CD4-positive, alpha-beta T cell treated with Interleukin-10 for 1 hour (primary cell): ENCODE results near the gene CDH4.
"Not testable (repeated sequence)": the region's sequence is repeated elsewhere in the genome, so short reads cannot be mapped to it uniquely, and the experiment has no call there.

Experiments used
- DNase-seq: peaks from one replicate; pipeline ENCODE4 v3.0.0-alpha.2; 2020

Gene CDH4

DNA sequence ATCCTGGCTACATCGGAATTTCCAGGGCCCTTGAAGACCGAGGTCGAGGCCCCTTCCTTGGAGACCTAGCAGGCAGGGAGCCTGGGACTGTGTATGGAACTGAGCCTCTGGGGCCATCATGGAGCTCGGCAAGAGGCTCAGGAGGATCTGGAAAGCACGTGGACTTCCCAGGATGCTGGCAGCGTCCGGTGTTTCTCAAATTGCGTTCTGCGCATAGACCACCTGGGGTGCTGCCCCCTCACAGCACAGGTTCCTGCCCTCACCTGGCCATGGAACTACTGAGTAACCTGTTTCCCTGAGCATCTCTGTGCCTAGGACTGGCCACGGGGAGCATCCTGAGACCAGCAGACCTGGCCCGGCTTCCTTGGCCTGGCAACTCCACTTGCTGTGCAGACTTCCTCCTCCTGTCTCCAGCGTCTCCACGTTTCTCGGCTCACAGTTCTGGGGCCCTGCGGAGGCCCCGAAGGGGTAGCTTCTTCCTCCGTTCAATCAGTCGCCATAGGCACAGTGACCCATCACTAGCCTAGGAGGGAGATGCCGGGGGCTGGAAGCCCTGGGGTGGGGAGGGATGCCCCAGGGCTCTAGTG, 144.3 kb downstream of the CDH4 start:
- no peak for DNase-seq

GRCh38 chr20:61397146-61397545, 145.1 kb downstream of the CDH4 start:
- DNase-seq: no peak

DNA sequence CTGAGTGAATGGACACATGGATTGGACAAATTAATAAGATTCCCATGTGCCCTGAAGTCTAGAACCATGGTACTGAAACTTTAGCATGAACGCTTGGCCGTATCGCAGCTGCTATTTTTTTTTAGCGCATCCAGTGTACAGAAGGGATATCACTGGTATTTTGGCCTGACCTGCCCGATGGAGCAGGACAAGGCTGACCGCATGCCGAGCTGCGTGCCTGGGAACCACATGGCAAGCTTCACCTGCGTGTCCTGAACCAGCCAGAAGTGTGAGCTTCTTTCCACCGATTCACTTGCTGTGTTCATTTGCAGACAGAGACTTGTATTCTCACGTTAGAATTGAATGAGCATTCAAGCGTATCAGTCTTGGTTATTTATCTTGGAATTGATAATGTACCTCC, 145.7 kb downstream of the CDH4 start:
- DNase-seq: no peak

DNA sequence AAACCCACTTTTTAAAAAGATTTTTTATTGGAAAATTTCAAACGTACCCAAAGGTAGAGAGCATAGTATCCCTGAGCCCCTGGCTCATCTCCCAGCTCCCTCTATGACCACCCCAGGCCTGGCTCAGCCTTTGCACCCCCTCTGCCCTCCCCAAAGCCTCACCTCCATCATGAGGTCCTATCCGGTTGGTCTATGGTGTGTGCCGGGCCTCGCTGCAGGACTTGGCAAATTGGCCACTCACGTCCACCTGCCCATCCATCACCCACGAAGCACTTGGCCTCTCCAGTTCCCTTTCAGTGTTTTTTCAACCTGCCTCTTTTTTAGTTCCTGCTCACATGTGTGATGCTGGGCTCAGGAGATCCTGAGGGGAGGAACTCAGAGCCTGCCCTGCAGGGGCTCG, 147.4 kb downstream of the CDH4 start:
- DNase-seq: no peak

- DNase-seq: no peak
These were observed 148.4 kb downstream of the CDH4 start for GRCh38 chr20:61400499-61400898.

- DNase-seq: no peak
These were observed 152.2 kb downstream of the CDH4 start for GRCh38 chr20:61404303-61404702.

- DNase-seq: no peak
These were observed 152.9 kb downstream of the CDH4 start for GRCh38 chr20:61405007-61405406.

- DNase-seq: not testable (repeated sequence)
These were observed 154.7 kb downstream of the CDH4 start for GRCh38 chr20:61406773-61407172.

GRCh38 chr20:61407561-61407960, 155.5 kb downstream of the CDH4 start:
- no peak for DNase-seq

- no peak for DNase-seq
These were observed 157.1 kb downstream of the CDH4 start for GRCh38 chr20:61408951-61409740.

DNA sequence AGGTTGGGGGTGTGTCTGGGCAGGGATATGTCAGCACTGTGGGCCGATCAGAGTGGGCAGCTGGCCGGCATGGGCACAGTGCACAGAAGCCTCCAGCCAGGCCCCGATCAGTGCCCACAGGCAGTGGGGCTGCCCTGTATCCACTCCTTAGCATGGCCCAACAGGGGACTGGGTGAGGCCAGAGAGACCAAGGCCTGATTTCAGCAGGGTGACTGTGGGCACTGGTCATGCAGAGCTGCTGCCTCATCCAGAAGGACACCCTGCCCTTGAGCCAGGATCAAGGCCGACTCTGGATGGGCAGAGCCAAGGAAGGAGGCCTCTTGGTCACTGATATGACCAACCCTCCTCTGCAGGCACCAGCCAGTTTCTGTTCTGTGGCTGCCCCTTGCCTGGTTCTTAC, 159.7 kb downstream of the CDH4 start:
- DNase-seq: no peak

- no peak for DNase-seq
These were observed 161.7 kb downstream of the CDH4 start for GRCh38 chr20:61413752-61414151.

DNA sequence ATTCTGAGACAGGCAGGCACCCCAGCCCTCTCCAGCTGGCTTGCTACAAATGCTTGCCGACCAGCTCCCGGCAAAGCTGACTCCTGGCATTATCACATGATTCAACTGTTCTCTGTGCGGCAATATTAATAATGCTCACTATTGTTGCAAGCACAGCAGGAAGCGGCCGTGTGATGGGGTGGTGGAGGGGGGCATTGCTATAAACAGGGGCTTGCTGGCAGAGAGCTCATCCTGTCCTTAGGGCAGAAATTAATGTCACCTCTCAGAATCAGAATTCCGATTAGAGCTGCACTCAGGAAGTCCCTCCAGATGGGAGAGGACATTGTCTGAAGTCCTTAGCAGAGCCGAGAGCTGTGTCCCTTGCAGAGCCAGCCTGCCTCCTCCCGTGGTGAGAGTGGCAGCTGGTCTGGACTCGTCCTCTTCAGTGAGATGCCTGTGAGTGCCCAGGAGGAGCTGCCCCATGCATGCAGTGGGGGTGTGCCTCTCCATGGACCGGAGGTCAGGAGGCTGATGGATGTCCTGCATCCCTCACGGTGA, 162.5 kb downstream of the CDH4 start:
- DNase-seq: no peak

- DNase-seq: no peak
These were observed 164.5 kb downstream of the CDH4 start for GRCh38 chr20:61416546-61416945.

GRCh38 chr20:61417221-61417941, 165.3 kb downstream of the CDH4 start:
- DNase-seq: no peak

- DNase-seq: no peak
These were observed 166.9 kb downstream of the CDH4 start for GRCh38 chr20:61419010-61419409.

GRCh38 chr20:61419501-61419900, 167.4 kb downstream of the CDH4 start:
- DNase-seq: no peak

DNA sequence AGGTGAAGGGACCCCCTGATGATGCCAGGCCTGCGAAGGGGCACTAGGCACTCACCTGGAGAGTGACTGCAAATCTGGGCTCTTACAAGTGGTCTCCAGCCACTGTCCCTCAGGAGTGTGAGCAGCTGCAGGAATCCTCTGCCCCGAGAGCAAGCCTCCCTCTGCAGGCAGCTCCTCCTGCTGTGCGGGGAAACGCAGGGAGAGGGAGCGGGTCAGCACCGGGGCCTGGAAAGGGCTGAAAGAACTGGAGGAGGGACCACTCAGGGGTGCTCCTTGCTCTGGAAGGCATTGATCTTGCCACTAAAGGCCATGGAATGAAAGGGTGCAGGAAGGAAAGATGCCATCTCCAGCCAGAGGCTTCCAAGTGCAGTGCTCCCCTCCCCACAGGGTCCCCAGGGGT, 168.0 kb downstream of the CDH4 start:
- DNase-seq: no peak

- no peak for DNase-seq
These were observed 168.7 kb downstream of the CDH4 start for GRCh38 chr20:61420781-61421180.

- no peak for DNase-seq
These were observed 170.8 kb downstream of the CDH4 start for GRCh38 chr20:61422636-61423425.

GRCh38 chr20:61424011-61424627, 172.1 kb downstream of the CDH4 start:
- no peak for DNase-seq

DNA sequence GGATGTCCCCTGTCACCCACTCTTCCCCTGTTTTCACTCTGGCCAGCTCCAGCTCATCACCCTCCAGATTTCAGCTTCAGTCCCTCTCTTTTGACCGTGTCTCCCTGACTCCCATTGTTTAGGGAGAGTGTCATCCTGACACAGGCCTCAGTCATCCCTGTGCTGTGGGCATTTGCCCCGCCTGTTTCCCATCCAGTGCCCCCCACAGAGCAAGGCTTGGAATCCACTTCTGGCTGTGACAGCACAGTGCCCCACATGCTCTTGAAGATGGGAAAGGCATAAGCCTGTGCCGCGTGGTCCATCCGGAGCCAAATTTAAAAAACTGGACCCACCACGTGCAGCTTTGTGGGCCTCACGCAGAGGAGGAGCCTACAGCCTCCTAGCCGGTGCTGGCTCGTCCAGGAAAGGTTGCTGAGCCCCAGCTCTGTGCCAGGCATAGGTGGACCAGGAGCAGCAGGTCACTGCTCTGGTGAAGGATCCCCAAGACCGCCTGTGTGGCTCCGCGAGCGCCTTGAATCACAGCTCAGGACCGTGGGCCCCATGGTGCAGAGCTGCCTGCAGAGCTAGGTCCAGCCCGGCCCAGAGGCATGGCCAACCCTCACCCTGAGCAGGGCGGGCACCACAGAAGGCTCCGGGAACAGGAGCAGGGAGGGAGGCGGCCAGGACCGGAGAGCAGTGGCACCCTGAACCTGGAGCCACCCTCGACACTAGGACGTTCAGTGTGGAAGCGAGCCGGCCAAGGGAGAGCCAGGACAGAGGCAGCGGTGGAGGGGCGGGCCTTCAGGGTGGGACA, 172.8 kb downstream of the CDH4 start:
- no peak for DNase-seq
